ENCODE results near the gene EVI2B.
A peak's percentile ranks its signal among the peaks of the same experiment; 100 is the strongest.
"Not testable (repeated sequence)": the region's sequence is repeated elsewhere in the genome, so short reads cannot be mapped to it uniquely, and the experiment has no call there.

EVI2B gene

DNA sequence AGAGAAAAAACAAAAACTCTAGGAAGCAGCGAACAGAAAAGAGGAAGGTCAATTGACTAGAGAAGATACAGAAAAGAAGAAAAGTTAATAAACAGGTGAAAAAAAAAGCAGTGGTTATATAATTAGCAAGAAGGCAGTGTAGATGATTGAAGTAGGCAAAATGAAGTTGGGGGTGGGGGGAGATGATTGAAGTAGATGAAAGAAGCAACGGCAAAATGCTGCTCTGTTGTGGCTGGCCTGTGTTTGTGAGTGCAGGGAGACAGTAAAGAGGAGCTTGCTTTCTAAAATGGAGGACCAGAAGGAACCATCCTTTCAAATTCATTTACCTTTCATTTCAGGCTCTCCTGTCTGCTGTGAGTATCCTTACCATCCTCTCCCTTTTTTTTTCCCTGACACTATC, 3.6 kb downstream of the EVI2B start:
- peak; percentile 79 for DNase-seq

DNA sequence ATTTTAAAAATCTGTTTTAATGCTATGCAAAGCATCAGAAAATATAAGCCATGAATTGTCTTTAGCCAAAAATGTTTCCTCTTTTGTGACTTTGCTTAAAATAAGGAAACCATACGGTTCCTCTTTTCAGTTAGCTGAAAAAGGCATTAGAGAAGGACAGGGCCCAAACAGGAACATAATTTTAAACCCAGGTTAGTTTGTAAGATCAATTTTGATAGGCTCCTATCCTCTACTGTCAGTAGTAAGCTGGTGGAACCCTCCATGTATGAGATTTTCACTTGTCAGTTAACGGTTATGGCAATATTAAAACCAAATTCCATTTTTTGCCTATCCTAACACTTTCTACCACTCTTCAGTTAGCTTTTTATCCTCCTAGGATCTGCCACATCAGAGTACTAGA, 4.3 kb downstream of the EVI2B start:
- no peak for DNase-seq

DNA sequence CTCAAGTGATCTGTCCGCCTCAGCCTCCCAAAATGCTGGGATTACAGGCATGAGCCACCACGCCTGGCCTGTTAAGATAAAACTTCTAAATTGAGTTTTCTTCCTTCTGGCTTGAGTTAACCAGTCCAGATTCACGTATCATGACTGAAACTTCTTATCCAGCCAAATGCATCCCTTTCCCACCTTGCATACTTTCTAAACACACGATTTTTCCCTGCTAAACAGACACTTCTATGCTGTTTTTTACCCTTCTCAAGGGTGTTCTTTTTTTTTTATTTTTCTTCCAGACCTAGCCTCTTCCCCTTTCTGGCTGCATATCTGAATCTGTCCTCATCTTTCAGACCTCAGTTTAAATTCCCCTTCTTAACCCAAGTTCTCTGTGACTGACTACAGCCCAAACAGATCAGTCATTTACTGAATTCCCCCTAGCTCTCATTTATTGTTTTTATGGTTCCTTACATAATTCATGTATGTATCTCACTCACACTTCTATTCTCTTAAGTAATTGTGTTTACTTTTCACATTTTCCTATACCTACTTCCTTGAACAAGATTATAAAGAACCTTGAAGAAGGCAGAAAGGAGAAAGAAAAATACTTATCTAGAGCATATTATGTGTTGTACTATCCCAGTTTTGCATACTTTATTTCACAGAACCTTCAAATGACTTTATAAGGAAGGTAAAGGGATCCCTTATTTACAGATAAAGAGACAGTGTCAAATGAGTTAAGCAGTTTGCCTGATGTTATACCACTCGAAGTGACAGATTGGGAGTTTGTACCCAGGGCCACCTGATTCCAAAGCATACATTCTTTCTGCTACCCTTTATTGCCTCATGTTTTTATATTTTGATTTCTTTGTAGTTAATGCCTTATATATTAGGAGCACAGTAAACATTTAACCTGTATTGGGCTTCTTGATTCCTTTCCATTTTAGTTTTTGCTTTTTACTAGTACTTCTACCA, 5.2 kb downstream of the EVI2B start:
- DNase-seq: no peak

DNA sequence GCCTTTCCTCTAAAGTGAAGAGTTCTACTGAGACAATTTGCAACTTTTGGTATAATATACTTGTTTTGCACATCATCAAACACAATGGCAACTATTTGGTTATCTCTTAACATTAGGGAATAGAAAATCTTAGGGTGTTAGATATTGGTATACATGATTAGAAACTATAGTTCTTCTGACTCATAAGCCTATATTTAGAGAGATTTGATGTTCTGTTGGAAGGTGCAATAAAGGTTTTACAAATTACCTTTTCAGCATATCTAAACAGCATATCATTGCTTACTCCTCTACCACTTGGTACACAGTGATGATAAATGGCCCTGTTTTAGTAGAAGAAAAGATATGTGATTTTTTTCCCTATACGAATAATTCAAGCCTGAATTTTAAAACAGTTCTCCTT, 6.2 kb downstream of the EVI2B start:
- DNase-seq: no peak

DNA sequence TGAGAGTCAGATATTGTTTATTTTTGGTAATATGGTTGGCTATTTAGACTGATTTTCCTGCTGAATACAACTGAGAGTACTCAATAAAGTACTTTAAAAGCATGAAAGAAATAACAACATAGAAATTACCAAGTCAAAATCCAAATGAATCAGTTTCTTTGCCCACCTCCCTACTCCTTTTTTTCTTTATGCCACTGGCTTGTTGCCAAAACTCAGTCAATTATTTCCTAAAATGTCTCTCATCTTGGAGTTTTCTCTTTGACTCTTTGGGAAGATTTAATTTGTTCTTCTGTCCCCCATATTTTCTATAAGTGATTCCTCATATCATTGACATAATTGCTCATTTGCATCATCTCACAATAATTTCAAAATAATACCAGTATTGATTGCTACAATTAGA, 14.2 kb downstream of the EVI2B start:
- DNase-seq: no peak

DNA sequence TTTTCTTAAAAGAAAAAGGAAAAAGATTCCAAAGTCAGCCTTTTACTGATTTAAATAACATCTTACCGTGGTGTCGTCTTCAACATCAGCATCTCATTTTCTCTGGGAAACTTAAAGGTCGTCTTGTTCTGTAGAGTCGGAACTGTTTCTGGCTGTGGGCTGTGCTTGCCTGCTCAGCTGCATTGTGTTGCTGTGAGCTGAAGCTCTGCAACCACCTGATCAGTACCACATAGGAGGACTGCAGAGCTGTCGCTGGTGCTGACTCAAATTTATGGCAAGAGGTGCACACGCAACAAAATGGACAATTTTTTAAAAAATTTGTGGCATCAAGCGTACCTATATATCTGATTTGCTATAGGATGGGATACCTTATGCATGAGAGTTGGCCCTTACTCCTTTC, 16.8 kb downstream of the EVI2B start, which contains the start of gene OMG:
Gene OMG, minus strand, starts transcription at position 150 of the 400 bp plus-strand sequence. CDS start 908 bp downstream, outside the sequence.
- no peak for DNase-seq

DNA sequence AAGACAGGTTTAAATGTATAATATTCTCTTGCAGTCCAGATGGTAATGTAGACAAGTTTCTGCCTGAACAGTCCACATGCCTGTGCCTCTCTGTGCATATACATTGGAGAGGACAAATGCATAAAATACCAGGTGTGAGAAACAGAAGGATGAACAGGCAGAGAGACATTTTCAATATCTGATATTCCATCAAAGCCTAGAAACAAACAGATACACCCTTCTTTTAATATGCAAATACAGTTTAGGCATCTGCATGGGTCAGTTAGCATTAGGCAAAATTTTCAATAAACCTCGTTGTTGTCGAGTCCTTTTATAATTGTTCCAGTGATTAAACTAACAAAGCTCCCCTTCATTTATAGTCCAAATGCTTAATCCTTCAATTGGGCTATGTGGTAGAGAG, 17.7 kb downstream of the EVI2B start:
- DNase-seq: no peak

DNA sequence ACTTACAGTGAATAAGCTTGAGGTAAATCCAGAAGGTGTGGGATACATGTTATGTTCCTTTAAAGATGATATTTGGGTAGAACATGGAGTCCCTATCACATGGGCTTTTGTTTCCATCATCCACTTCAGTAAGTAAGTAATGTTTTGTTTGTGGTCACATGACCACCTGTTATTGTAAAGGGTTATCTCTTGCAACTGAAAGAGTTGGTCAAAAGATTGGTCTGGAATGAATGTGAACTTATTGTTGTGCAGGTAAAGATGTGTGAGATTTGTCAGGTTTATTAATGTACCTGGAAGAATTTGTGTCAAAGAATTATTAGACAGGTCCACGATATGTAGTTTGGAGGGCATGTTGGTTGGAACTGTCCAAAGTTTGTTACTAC, 18.4 kb downstream of the EVI2B start:
- DNase-seq: no peak

DNA sequence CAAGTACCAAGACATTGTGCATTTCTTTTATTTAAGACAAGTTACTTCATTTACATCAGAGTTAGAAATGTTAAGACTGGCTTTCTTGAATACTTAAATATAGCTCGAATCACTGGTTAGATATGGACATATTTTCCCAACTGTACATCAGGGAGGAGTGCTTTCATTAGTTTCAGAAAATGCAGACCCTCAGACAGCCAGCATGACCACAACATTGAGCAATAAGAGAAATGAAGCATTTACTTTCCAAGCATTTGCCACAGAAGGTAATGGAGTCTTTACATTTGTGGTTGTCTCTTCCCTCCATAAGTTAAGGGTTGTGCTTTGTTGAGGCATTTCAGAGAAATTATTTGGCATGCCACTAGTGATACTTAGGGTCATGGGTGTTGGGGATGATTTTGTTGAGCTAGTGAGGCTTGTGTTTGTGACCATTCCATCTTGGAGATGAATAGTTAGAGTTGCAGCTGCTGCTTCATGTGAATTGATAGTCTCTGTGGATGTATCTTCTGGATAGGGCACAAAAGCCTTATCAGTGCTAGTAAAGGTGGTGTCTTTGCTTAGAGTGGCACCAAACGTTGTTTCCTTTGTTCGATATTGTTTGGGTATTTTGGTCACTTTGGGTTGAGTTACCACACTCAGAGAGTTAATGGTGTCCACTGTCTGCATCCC, 18.9 kb downstream of the EVI2B start:
- no peak for DNase-seq

DNA sequence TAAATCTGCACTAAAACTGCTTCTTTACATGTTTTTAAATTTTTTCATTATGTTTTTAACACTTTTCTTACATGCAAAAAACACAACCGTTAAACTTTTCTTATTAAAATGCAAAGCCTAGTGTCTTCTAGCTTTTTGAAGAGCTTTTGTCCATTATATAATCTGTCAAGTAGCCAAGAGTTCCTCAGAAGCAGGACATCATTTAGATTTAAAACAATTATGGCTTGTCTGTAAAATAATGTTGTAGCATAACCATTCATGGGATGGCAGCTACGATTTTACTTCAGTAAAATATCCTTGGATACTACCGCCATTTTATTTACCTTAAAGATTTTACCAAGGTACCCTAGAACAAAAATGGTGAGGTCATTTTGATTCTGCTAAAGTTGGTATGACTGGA, 19.6 kb downstream of the EVI2B start:
- DNase-seq: no peak

DNA sequence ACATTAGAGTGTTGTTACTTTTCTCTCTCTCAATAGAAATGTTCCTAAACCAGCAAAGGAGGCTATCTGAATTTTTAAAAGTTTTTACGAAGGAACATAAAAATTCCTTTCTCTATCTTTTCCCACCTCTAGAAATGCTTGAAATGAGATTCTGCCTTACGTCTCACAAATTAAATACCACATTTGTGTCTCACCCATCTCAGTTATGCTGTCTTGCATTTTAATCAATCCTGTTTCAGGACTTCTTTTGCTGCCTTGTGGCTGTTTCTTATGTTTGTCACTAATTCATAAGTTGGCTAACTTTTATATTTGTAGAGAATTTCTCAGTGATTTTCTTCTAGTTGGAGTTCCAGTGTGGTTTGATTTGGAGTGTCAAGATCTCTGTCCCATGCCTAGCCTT, 20.3 kb downstream of the EVI2B start:
- no peak for DNase-seq

DNA sequence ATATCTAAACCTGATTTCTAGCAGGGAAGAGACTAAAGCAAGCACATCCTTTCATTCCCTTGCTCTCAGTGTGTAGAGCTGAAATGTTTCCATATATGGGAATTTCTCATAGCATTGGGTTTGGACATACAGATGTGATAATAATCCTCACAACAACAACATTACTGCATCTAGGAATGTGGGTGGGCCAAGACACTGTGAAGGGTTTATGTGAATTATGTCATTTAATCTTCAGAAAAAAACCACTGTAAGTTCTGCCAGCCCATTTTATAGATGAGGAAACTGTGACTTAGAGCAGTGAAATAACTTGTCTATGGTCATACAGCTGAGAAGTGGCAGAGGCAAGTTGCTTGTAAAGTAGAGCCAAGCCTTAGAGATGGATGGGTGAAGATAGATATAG, 22.0 kb downstream of the EVI2B start:
- DNase-seq: no peak

DNA sequence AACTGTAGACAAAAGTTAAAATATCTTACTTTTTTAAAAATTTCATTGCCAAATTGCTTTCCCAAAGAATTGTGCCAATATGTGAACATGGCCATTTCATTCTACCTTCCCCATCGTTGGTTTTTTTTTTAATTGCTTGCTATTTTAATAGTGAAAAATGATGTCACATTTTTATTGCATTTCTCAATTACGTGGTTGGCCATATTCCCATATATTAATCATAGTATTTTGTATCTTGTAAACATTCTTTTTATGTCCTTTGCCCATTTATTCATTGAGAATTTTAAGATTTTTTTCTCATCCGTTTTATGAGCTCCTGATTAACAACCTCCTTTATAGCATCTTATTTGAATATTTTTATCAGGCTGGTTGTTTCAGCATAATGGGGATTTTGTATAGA, 24.1 kb downstream of the EVI2B start:
- DNase-seq: no peak

DNA sequence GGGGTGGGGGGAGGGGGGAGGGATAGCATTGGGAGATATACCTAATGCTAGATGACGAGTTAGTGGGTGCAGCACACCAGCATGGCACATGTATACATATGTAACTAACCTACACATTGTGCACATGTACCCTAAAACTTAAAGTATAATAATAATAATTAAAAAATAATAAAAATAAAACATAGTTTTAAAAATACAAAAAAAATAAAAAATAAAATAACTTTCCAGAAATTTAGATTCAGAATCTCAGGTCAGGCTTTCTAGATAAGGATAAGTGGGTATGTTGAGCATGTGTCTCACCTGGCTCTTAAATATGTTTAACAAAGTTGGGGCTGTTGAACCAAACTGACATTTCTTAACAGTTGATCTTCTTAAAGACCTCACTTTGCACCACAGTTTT, 25.9 kb downstream of the EVI2B start:
- not testable (repeated sequence) for DNase-seq

DNA sequence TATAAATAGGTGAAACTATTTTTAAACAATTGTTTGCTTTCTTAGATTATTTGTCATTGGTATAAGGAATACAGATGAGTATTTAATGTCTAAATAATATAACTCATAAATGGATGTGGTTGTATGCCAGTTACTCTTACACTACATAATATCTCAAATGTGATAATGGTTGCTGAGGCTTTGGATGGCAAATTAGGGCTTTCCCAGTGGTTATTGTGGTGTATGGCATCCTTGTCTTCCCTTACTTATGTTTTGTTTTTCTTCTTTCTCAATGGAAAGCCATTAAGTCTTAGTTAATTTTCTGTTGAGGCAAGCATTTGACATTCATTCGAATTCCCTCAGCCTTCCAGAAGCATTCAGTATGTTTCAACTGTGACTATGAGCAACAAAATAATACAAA, 27.3 kb downstream of the EVI2B start:
- DNase-seq: no peak

DNA sequence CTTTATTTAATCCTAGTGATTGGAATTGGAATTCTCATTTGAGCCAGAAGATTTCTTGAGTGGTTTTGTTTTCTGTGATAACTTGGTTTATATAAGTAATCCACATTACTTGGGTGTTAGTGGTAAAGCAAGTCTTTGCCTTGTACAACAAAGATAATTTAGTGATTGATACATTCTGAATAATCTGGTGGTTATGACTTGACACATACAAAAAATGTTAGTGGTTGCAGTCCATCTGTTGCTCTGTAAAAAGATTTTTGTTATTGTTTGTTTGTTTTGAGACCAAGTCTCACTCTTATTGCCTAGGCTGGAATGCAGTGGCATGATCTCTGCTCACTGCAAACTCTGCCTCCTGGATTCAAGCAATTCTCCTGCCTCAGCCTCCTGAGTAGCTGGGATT, 30.0 kb downstream of the EVI2B start:
- no peak for DNase-seq

DNA sequence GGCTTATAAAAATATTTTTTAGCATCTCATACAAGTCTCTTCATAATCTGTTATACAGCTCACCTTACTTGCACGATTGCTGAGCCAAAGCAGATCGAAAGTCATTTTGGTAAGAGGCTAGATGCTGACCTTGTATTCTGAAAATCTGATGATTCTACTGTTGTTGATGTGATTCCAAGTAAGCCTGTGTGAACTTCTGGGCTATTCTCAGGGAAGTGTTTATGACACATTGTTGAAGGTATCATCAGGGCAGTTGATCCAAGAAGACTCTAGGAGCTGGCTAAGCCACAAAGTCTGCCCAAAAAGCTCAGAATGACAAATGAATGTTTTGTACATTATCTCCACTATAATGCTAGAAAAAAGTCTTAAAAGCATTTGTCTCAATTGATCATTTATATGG, 32.8 kb downstream of the EVI2B start:
- DNase-seq: no peak

DNA sequence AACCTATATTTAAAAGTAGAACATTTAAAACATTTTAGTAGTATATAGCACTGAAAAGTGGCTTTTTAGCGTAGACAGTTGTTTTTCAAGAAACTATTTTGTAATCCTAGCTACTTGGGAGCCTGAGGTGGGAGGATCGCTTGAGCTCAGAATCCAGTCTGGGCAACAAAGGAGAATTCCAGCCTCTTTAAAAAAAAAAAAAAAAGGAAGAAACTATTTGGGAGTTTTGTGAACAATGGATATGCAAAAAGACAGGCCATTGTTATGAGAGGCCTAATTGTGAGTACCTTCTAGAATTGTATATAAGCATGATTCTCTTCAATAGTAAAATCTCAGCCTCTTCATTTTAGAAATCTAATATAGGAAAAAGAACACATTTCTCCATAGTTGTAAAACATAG, 34.5 kb downstream of the EVI2B start:
- no peak for DNase-seq

DNA sequence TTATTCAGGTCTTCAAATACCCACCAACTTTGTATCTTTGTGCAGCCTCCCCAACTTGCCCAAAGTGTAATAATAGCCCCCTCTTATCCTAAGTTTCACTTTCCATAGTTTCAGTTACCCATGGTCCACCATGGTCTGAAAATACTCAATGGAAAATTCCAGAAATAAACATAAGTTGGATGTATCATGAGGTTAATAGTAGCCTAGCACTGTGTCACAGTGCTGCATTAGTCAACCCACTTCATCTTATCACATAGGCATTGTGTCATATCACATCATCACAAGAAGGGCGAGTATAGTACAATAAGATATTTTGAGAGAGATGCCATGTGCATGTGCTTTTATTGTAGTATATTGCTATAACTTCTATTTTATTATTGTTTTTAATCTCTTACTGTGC, 38.7 kb downstream of the EVI2B start:
- no peak for DNase-seq

DNA sequence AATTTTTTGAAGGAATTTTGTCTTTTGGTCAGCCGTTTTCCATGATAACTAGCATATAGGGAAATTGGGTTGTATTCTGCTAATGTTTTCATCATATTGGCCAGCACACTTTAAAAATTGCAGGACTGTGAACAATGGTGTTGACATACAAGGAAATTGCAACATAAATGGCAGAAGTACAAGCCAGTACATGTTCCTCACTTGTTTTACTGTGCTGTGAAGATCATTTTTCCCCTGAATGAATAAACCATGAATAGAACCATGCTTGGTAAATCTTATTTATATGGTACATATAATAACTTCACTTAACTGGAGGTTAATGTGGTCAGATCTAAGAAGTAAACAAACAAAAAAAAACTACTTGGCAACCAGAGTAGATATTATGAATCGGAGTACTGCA, 39.6 kb downstream of the EVI2B start:
- no peak for DNase-seq

DNA sequence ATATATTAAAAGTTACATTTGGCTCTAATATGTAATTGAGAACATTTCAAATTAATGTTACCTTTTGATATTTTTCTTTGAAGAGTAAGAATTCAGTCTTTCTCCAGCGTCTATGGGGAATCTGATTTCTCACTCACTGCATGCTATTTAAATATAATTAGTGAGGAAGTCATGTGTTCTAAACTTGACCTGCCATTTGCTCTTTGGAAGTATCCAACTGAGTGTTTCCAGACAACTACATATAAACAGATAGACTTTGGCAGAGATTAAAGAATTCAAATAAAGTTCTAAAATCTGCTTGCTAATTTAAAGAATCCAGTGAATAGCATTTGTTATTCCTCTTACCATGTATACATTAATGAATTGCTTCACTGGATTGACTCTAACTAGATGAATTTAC, 40.3 kb downstream of the EVI2B start:
- DNase-seq: no peak

DNA sequence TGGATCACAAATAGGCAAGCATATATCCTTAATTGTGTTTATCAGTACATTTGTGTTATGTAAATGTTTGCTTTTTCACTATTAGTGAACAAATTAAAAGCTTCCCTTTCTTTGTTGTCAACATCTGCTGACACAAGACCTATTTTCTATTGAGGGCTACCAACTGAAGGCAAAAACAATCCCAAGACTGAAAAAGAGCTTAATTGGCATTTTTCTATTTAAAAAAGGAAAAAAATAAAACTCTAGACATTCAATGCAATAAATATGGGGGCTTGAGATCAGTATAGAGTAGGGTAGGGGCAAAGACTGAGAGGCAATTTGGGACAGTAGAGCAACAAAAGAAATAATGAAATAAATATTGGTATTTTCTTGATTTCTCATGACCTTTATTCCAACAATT, 41.1 kb downstream of the EVI2B start:
- DNase-seq: no peak

DNA sequence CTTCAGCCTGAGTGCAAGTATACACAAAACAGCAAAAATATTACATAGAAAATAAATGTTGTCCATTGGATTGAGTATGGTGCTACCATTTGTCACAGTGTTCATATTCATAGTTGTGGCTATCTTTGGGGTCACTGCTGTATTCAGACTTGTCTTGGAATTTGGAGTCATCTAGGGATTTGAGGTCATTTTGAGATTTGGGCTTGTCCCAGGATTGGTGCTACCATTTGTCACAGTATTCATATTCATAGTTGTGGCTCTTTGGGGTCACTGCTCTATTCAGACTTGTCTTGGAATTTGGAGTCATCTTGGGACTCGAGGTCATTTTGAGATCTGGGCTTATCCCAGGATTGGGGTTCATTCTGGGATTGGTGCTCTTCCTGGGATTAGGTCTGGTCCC, 41.6 kb downstream of the EVI2B start:
- DNase-seq: no peak

DNA sequence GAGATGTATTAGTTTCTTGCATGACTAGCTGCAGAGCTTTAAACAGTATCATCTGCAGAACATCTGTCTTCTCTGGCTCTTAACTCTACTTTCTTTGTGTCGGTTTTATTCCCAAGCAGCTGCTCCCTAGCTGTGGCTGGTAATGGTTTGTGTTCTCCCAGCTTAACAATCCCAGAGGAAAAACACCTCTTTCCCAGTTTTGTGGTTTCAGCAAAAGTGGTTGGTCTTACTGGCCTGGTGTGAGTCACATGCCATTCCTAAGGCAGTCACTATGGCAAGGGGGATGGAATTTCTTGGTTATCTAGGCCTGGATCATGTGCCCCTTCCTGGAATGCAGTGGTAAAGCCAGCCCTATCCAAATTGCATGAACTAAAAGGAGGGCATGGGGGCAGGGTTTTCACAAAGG, 44.3 kb downstream of the EVI2B start:
- no peak for DNase-seq

All from CD4-positive, alpha-beta T cell treated with Interleukin-6 for 4 hours (primary cell).